NCI-H748 treated with DMSO at 0.1 percent for 48 hours (cell line): Measurements from ENCODE around the gene ZG16.
"Not testable (repeated sequence)": the region's sequence is repeated elsewhere in the genome, so short reads cannot be mapped to it uniquely, and the experiment has no call there.

Source experiments
- DNase-seq: peaks from one replicate; lab custom pipeline; 2025; lab: John Stamatoyannopoulos, UW

ZG16 gene, protein sequence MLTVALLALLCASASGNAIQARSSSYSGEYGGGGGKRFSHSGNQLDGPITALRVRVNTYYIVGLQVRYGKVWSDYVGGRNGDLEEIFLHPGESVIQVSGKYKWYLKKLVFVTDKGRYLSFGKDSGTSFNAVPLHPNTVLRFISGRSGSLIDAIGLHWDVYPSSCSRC

DNA sequence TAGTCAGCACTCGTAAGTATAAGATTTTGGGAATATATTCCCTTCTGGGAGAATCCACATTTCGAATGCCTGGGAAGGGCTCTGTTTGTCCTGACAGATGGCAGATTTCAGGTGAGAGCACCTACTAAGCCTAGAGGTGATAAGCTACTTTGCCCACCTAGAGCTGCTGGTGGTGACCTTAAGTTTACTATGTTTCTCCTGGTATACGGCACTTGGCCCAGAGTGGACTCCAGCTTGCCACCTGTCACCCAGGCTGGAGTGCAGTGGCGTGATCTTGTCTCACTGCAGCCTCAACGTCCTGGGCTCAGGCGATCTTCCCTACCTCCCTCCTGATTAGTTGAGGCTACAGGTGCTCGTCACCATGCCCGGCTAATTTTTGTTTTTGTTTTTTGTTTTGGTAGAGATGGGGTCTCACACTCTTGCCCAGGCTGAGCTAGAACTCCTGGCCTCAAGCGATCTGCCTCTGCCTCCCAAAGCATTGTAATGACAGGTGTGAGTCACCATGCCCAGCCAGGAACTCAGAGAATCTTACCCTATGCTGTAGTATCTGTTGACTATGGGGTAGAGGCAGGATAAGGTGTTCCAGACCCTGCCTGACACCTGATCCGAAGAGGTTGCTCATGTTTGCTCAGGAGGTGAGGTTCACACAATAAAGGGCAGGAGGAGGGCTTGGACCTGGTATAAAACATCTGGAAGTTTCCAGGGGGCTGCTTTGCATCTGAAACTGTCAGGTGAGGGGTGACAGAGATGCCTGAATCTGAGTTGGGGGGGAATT lies at the start of gene ZG16:
Gene ZG16 (plus strand): TSS at position 681 of the 775 bp plus-strand sequence. CDS start 1,011 bp downstream, outside the sequence.
- no peak for DNase-seq

DNA sequence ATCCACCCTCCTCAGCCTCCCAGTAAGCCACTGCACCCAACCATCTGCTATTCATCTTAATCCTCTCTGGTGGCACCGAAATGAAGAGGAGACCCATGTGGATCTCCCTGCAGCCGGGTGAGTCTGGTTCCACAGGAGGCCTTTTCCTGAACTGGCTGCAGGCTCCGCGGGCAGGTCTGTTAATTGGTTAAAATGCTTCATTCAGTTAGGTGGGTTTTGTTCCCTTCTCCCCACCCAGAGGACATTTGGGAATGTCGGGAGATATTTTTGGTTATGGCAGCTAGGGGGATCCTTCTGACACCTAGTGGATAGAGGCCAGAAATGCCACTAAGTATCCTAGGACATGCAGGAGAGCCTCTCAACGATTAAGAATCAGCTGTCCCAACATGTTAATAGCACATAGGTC lies 48.9 kb upstream of the ZG16 start:
- DNase-seq = no peak

DNA sequence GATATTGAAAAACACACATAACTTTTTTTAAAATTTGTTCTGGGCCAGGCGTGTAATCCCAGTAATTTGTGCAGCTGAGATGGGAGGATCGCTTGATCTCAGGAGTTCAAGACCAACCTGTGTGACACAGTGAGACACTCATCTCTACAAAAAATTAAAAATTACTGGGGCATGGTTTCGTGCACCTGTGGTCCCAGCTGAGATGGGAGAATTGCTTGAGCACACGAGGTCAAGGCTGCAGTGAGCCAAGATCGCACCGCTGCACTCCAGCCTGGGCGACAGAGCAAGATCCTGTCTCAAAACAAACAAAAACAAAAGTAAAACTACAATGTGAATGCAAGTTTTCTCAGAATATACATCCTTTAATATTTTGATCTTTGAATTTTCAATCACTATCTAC lies 47.4 kb upstream of the ZG16 start:
- no peak for DNase-seq

DNA sequence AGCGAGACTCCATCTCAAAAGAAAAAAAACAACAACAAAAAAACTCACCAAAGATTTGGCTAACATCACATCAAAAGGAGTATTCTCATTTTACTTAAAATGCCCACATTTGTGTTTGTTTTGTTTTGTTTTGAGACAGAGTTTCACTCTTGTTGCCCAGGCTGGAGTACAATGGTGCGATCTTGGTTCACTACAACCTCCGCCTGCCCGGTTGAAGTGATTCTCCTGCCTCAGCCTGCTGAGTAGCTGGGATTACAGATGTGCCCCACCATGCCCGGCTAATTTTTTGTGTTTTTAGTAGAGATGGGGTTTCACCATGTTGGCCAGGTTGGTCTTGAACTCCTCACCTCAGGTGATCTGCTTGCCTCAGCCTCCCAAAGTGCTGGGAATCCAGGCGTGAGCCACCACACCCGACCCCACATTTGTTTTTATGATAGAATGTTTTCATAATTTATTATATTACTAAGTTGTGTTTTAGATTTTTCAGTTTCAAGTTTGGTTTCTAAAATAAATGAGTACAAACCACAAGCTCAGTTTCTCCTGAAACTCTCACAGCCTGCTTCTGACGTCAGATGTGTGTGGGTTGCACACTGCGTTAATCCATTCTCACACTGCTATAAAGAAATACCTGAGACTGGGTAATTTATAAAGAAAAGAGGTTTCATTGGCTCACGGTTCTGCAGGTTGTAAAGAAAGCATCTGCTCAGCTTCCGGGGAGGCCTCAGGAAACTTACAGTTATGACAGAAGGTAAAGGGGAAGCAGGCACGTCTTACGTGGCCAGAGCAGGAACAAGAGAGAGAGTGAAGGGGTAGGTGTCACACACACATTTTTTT lies 46.1 kb upstream of the ZG16 start:
- DNase-seq = not testable (repeated sequence)

DNA sequence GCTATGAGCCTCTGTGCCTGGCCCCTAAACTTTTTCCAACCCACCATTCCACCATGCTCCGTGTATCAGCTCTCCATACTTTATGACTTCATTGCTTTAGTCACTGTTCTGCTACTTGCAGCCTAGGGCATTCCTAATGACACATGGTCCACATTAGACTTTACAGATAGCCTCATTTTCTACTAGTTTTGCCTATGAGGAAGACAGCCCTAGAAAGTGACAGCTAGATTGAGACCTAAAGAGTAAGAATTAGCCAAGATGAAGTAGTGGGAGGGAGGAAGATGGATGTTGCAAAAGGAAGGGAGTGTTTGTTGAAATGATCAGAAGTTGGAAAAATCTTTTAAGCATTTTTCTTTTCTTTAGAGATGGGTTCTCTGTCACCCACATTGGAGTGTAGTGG lies 43.3 kb upstream of the ZG16 start:
- DNase-seq = no peak

DNA sequence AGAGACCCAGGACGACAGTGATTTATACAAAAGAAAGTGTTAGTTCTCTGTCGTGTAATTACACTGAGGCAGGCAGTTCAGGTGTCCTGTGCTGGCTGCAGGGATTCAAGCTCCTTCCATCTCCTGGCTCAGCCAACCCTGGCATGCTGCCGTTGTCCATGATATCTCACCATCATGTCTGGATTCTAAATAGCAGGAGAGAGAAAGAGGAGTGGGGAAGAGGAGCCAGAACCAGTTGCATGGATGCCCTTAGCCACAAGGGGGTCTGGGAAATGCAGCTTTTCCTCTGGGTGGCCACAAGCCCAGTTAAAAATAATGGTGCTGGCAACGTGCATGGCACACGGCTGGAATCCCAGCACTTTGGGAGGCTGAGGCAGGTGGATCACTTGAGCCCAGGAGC lies 41.9 kb upstream of the ZG16 start:
- no peak for DNase-seq

DNA sequence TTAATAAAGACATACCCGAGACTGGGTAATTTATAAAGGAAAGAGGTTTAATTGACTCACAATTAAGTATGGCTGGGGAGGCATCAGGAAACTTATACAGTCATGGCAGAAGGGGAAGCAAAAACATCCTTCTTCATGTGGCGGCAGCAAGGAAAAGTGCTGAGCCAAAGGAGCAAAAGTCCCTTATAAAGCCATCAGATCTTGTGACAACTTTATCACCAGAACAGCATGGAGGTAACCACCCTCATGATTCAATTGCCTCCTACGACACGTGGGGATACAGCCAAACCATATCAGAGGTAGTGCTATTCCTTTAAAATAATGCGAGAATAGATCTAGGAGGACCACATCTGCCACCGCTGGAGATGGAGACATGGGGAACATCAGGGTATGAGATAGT lies 41.3 kb upstream of the ZG16 start:
- no peak for DNase-seq

DNA sequence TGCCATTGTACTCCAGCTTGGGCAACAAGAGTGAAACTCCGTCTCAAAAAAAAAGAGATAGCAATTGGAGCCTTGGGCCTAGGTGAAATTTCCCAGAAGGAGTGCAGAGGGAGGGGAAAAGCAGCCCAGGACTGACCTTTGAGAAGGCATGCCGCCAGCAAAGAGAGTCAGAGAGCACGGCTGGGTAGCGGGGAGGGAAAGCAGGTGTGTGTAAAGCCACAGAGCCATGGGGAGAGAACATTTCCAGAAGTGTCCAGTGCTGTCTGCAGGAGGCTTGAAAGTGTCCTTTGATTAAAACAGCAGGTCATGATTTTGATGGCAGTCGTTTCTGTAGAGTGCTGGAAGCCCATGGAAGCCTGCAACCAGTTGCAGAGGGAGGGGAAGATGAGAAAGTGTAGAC lies 40.3 kb upstream of the ZG16 start:
- no peak for DNase-seq

DNA sequence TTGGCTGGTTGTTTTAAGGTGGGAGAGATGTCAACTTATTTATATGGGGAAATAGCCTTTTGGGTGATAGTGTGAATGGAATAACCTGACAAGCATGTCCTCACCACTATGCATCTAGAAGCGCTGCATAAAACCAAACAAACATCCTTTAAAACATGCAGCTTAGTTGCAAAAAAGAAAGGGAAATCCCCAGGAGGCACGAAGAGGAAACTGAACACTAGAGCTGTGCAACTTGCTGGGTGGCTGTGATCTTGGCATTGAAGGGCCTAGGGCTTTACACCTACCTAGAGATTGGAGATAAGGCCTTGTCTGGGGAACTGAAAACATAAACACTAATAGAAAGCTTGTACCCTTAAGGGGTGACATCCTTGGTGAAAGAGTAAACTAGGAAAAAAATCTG lies 39.5 kb upstream of the ZG16 start:
- no peak for DNase-seq

DNA sequence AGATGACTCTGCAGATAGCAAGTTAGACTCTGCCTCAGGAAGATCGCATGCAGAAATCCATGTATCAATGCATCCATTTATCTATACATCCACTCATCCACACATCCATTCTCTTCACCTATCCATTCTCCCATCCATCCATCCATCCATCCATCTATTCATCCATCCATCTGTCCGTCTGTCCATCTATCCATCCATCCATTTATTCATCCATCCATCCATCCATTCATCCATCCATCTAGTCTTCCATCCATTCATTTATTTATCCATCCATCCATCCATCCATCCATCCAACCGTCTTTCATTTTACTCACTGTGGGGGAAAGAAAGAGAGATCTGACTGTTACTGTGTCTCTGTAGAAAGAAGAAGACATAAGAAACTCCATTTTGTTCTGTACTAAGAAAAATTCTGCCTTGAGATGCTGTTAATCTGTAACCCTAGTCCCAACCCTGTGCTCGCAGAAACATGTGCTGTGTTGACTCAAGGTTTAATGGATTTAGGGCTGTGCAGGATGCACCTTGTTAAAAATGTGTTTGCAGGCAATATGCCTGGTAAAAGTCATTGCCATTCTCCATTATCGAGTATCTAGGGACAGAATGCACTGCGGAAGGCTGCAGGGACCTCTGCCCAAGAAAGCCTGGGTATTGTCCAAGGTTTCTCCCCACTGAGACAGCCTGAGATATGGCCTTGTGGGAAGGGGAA lies 38.0 kb upstream of the ZG16 start:
- DNase-seq = not testable (repeated sequence)

DNA sequence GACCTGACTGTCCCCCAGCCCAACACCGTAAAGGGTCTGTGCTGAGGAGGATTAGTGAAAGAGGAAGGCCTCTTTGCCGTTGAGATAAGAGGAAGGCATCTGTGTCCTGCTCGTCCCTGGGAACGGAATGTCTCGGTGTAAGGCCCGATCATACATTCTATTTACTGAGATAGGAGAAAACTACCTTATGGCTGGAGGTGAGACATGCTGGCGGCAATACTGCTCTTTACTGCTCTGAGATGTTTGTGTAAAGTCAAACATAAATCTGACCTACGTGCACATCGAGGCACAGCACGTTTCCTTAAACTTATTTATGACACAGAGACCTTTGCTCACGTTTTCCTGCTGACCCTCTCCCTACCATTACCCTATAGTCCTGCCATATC lies 37.4 kb upstream of the ZG16 start:
- DNase-seq = not testable (repeated sequence)

DNA sequence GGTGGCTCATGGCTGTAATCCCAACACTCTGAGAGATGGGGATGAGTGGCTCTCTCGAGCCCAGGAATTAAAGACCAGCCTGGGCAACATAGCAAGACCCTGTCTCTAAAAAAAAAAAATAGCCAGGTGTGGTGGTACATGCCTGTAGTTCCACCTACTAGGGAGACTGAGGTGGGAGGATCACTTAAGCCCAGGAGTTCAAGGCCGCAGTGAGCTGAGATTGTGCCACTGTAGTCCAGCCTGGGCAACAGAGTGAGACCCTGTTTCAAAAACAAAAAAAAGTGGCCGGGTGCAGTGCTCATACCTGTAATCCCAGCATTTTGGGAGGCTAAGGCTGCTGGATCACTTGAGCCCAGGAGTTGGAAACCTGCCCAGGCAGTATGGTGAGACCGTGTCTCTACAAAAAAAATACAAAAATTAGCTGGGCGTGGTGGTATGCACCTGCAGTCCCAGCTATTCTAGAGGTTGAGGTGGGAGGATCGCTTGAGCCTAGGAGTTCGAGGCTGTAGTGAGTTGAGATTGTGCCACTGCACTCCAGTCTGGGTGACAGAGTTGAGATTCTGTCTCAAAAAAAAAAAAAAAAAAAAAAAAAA lies 35.3 kb upstream of the ZG16 start:
- no peak for DNase-seq

DNA sequence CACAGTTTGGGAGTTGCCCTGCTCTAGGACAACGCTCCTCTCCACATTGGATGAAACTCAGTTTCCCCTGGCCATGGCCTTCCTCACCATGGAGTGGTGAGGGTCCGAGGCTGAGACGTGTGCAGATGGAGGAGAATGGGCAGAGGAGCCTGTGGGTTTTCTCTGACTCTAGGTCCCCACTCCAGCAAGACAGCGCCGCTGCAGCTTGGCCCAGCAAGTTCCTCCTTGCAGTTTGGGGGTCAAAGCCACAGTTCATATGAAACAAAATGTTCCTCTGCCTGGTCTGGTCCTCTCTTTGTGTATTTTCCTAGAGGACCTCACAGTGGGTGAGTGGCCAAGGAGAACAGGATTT lies 34.6 kb upstream of the ZG16 start:
- DNase-seq = no peak

DNA sequence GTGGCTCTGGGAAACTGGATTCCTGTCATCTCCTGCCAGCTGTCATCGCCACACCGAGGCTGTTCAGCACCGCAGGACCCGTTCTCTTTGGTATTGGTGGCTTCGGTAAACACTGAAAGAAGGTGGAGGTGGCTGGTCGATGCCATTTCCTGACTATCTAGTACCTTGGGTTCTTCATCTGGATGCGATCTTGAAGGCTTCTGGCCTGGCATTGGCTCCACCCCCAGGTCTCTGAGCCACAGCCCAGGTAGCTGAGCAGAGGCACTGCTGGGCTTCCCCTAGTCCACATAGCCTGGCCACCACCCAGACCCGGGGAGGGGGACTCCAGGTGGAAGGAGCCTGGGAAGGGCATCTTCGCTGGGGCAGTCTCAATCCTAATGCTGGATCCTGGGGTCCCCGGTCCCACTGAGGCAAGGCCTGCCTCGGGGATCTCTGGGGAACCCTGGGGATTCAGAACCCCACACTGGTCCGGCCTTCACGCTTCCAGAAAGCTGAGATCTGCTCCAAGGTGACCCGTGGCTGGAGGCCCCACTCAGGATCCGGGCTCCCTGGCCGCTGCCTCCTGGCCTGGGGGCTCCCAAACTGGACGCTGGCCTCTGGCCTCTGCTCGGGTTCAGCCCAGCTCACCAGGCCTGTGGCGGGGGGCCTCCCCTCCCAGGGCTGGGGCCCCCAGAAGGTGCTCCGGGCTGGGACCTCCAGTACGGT lies 34.1 kb upstream of the ZG16 start:
- DNase-seq = no peak

DNA sequence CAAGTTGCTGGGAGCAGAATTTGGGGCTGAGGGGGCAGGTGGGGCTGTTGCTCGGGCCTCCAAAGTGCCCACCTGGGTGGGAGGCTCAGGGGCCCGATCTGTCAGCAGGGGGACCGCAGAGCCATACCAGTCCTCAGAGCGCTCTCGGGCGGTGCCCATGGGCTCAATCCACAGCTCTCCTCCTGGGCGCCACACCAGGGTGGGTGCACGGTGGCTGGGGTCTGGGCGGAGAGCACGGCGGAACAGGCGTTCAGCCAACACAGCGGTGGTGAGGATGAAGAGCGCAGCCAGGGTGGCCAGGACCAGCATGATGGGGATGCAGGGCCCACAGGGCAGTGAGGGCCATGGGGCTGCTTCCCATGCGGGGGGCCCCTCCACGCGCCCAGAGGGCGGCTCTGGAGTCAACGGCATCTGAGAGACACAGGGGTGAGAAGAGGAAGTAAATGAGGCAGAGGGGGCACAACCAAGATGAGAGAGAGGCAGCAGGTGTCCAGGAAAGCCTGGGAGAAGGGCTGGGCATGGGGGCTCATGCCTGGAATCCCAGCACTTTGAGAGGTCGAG lies 33.4 kb upstream of the ZG16 start:
- DNase-seq = no peak

DNA sequence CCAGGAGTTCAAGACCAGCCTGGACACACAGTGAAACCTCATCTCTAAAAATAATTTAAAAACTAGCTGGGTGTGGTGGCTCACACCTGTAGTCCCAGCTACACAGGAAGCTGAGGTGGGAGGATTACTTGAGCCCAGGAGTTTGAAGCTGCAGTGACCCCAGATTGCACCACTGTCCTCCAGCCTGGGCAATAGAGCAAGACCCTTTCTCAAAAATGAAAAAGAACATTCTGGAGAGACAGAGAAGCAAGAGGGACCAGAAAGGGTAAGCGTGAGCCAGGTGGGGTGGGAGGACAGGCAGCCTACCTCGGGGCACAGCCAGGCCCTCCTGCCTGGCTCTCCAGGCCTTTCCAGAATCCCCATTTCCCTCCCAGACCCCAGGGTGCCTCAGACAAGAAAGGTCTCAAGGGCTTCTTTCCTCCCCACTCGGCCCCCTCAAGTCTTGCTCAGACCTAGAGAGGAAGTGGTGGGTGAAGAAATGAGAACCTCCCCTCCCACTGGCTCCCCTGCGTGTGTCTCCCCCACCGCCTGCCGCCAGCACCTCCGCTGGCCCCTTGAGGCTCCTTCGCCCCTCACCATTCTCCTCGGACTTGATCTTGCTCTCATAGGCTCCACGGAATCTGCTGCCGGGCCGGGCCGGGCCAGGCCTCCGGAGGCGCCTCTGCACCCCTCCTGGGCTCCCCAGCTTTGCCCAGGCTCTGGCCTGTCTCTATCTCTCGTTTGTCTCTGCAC lies 32.8 kb upstream of the ZG16 start:
- DNase-seq = no peak

DNA sequence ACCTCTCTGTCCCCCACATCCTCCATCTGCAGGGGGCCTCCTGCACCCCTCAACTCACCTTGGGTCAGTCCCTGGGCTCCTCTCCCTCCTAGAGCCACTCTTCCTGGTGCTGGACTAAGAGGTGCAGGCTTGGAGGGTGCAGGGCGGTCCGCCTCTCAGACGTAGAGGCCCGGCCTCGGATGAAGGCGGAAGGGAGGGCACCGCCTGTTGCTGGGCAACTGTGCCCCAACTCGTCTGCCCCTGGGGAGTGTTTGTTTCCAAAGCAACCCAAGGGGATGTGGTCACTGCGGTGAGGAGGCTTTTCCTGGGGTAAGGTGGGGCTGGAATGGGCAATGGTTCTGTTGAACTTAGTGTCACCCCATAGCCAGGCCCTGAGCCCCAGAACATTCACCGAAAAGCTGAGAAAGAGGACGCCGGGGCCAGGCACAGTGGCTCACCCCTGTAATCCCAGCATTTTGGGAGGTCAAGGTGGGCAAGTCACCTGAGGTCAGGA lies 32.2 kb upstream of the ZG16 start, which contains the start of gene C16orf54:
Gene C16orf54 (minus strand): TSS at position 138 of the 493 bp plus-strand sequence. CDS start 1,039 bp downstream, outside the sequence.
- DNase-seq = no peak

DNA sequence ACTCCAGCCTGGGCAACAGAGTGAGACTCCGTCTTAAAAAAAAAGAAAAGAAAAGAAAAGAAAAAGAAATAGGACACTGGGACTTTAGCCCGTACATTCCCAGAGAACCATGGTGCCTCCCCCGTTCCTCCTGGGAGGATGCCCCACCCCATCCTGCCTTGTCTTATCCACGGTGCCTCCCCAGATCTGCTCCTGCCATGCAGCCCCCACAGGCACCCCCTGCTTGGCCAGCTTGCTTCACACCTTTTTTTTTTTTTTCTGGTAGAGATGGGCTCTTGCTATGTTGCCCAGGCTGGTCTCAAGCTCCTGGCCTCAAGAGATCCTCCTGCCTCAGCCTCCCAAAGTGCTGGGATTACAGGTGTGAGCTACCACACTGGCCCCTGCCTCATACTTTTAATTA lies 31.5 kb upstream of the ZG16 start:
- DNase-seq = not testable (repeated sequence)

DNA sequence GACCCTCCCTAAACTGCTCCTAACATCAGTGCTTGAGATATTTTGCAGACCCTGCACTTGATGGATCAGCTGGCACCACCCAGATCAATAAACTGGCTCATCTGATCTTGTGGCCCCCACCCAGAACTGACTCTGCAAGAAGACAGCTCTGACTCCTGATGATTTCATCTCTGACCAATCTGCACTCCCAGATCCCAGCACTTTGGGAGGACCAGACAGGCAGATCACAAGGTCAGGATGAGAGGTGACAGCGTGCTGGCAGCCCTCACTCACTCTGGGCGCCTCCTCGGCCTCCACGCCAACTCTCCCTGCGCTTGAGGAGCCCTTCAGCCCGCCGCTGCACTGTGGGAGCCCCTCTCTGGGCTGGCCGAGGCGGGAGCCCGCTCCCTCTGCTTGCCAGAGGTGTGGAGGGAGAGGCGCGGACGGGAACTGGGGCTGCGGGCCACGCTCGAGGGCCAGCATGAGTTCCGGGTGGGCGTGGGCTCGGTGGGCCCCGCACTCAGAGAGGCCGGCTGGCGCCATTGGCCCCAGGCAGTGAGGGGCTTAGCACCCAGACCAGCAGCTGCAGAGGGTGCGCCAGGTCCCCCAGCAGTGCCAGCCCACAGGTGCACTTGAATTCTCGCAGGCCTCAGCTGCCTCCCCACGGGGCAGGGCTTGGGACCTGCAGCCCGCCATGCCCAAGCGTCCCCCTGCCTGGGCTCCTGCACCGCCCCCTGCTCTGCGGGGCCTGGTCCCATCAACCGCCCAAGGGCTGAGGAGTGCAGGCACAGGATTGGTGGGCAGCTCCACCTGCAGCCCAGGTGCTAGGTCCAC lies 29.9 kb upstream of the ZG16 start:
- no peak for DNase-seq
